HCT116 (cell line): ENCODE measurements around the gene UGT3A2. TPM values are rescaled to one million over a fixed set of nuclear protein-coding genes. Genes with fewer than 3 reads are reported as not detected.

Experiments
- ATAC-seq: fragments of 200-7000 bp; cut with Tn5 transposase; 2 replicates; pipeline ENCODE4 v1.9.1; 2020; ENCODE audit warnings: mild to moderate bottlenecking, moderate library complexity
- BruUV-seq: library from RNA; stranded (reverse); fragments of 400-500 nt; replicated peaks from 2 replicates; lab custom pipeline; 2021; lab: Mats Ljungman, UMichigan
- CTCF ChIA-PET: fragments of 300-600 bp; sonication (Branson Sonifier 250); formaldehyde crosslinking; loops from one replicate; lab custom pipeline; 2021; ENCODE audit warnings: antibody characterized with exemption; lab: Charles Lee
- POLR2A ChIA-PET: fragments of 300-600, 350-600 bp; sonication (Branson Sonifier 250); formaldehyde crosslinking; loops from one replicate; lab custom pipeline; 2021; ENCODE audit warnings: antibody characterized with exemption; lab: Charles Lee
- RAD21 ChIA-PET, 2 experiments: fragments of 300-600 bp; sonication (Branson Sonifier 250); formaldehyde crosslinking; loops; one replicate each; lab custom pipeline; 2023; ENCODE audit warnings: low total read pairs in 2 of 2; ENCODE audit not compliant: uncharacterized antibody in 2 of 2, unreplicated experiment in 2 of 2, low non-redundant PET in 1 of 2; lab: Charles Lee
- DNase-seq: peaks from one replicate; pipeline ENCODE4 v3.0.0-alpha.2; 2010; ENCODE audit warnings: low read depth, low spot score
- H2AFZ ChIP-seq: fragments of 200-600 bp; shearing (Covaris generic), sonication (generic); 2 replicates; pipeline ENCODE4 v1.6.1; 2017; ENCODE audit warnings: low read depth, mixed run types, mixed read lengths, antibody characterized with exemption, low read length; ENCODE audit not compliant: poor library complexity, severe bottlenecking
- H3K27ac ChIP-seq: 2 replicates; pipeline ENCODE4 v1.5.1; 2012; ENCODE audit warnings: low read depth, low read length
- H3K27me3 ChIP-seq: fragments of 200-600 bp; sonication (generic); 2 replicates; pipeline ENCODE4 v1.6.1; 2016; ENCODE audit warnings: mixed run types, low read length, mixed read lengths; ENCODE audit not compliant: insufficient read depth
- H3K36me3 ChIP-seq, 2 experiments: fragments of 200-500 bp in 1 of 2; fragments of 200-600 bp in 1 of 2; sonication (Bioruptor generic) in 1 of 2; sonication (generic) in 1 of 2; 2 replicates each; pipeline versions ENCODE4 v1.5.1 to v1.6.1; 2014 to 2016; ENCODE audit warnings: low read length in 2 of 2, inconsistent platforms in 1 of 2, mixed read lengths in 1 of 2, mixed run types in 1 of 2; ENCODE audit not compliant: insufficient read depth in 2 of 2, control insufficient read depth in 1 of 2
- H3K4me1 ChIP-seq, 2 experiments: fragments of 200-600 bp in 1 of 2; sonication (generic) in 1 of 2; 2 replicates each; pipeline versions ENCODE4 v1.5.1 to v1.6.1; 2012 to 2017; ENCODE audit warnings: low read length in 2 of 2, inconsistent platforms in 1 of 2, mild to moderate bottlenecking in 1 of 2, mixed read lengths in 1 of 2, mixed run types in 1 of 2, moderate library complexity in 1 of 2; ENCODE audit not compliant: insufficient read depth in 2 of 2, control insufficient read depth in 1 of 2
- H3K4me2 ChIP-seq: fragments of 200-600 bp; sonication (generic); 2 replicates; pipeline ENCODE4 v1.6.1; 2017; ENCODE audit warnings: mixed run types, low read length, mixed read lengths
- H3K4me3 ChIP-seq, 2 experiments: fragments of 200-600 bp in 1 of 2; sonication (generic) in 1 of 2; replicated peaks in 1 of 2; 2 replicates each; pipeline ENCODE4 v1.5.1; 2011 to 2016; ENCODE audit warnings: low read length in 2 of 2, control low read depth in 1 of 2, low read depth in 1 of 2, mild to moderate bottlenecking in 1 of 2, mixed read lengths in 1 of 2, mixed run types in 1 of 2
- H3K79me2 ChIP-seq: fragments of 200-600 bp; sonication (generic); 2 replicates; pipeline ENCODE4 v1.6.1; 2017; ENCODE audit warnings: mild to moderate bottlenecking, mixed run types, low read length, moderate library complexity, mixed read lengths; ENCODE audit not compliant: insufficient read depth
- H3K9ac ChIP-seq: fragments of 200-600 bp; sonication (generic); 2 replicates; pipeline ENCODE4 v1.6.1; 2016; ENCODE audit warnings: low read length, mixed read lengths
- H3K9me2 ChIP-seq: fragments of 200-600 bp; sonication (generic), shearing (Covaris generic); 2 replicates; pipeline ENCODE4 v1.6.1; 2017; ENCODE audit warnings: mixed run types, mild to moderate bottlenecking, moderate library complexity; ENCODE audit not compliant: insufficient read depth
- H3K9me3 ChIP-seq, 2 experiments: fragments of 200-500 bp in 1 of 2; fragments of 200-600 bp in 1 of 2; sonication (Bioruptor generic) in 1 of 2; sonication (generic) in 1 of 2; 2 replicates each; pipeline ENCODE4 v1.6.1; 2014 to 2017; ENCODE audit warnings: low read length in 2 of 2, mixed read lengths in 2 of 2, inconsistent platforms in 1 of 2, low read depth in 1 of 2, mild to moderate bottlenecking in 1 of 2, mixed run types in 1 of 2, moderate library complexity in 1 of 2; ENCODE audit not compliant: control insufficient read depth in 1 of 2, insufficient read depth in 1 of 2
- H4K20me1 ChIP-seq: fragments of 200-600 bp; sonication (generic), shearing (Covaris generic); 2 replicates; pipeline ENCODE4 v1.6.1; 2017; ENCODE audit warnings: mixed run types, mild to moderate bottlenecking, moderate library complexity; ENCODE audit not compliant: insufficient read depth
- CBX3 ChIP-seq: IDR thresholded peaks from 2 replicates; pipeline ENCODE4 v1.6.1; 2012; ENCODE audit warnings: low read depth
- ELF1 ChIP-seq: IDR thresholded peaks from 2 replicates; pipeline ENCODE4 v1.6.1; 2012; ENCODE audit warnings: low read depth, borderline replicate concordance
- EZH2 ChIP-seq: fragments of 200-600 bp; sonication (generic); IDR thresholded peaks from 2 replicates; pipeline ENCODE4 v1.6.1; 2017; ENCODE audit warnings: antibody characterized with exemption, mixed run types
- EZH2phosphoT487 ChIP-seq: fragments of 200-600 bp; IDR thresholded peaks from 2 replicates; pipeline ENCODE4 v1.6.1; 2018; ENCODE audit warnings: antibody characterized with exemption, borderline replicate concordance
- JUND ChIP-seq: IDR thresholded peaks from 2 replicates; pipeline ENCODE4 v1.6.1; 2012
- MAX ChIP-seq: IDR thresholded peaks from 2 replicates; pipeline ENCODE4 v1.6.1; 2012
- POLR2A ChIP-seq: IDR thresholded peaks from 2 replicates; pipeline ENCODE4 v1.7.0; 2011; ENCODE audit warnings: borderline replicate concordance; ENCODE audit not compliant: insufficient read depth, insufficient read length; ENCODE audit errors: extremely low read depth
- POLR2AphosphoS5 ChIP-seq: IDR thresholded peaks from 2 replicates; pipeline ENCODE4 v1.6.1; 2011; ENCODE audit warnings: mild to moderate bottlenecking, low read depth, low read length, moderate library complexity
- RAD21 ChIP-seq: IDR thresholded peaks from 2 replicates; pipeline ENCODE4 v1.6.1; 2012; ENCODE audit warnings: low read depth, mild to moderate bottlenecking
- YY1 ChIP-seq: IDR thresholded peaks from 2 replicates; pipeline ENCODE4 v1.6.1; 2011; ENCODE audit warnings: low read length, low read depth, moderate library complexity, mild to moderate bottlenecking; ENCODE audit not compliant: insufficient replicate concordance; ENCODE audit errors: extremely low read depth
- ZBTB33 ChIP-seq: IDR thresholded peaks from 2 replicates; pipeline ENCODE4 v1.6.1; 2011; ENCODE audit warnings: mild to moderate bottlenecking, low read length, moderate library complexity; ENCODE audit not compliant: insufficient replicate concordance; ENCODE audit errors: extremely low read depth
- ZFX ChIP-seq: fragments of 450-650 bp; IDR thresholded peaks from 2 replicates; pipeline ENCODE4 v1.6.1; 2017
- ZNF274 ChIP-seq: fragments of 200-500 bp; sonication (Bioruptor generic); IDR thresholded peaks from 2 replicates; pipeline ENCODE4 v1.6.1; 2014; ENCODE audit warnings: mild to moderate bottlenecking, low read depth, low read length, inconsistent platforms
- intact Hi-C: fragments of 100-400 bp; cut with micrococcal nuclease; formaldehyde crosslinking; loops from 2 replicates; pipeline ENCODE4 v1.10.0; 2022
- total RNA-seq: library from RNA; stranded (reverse); gene quantifications from one replicate; pipeline ENCODE4 v1.2.1, GENCODE V29; 2021; ENCODE audit not compliant: unreplicated experiment

UGT3A2 gene
- total RNA-seq, 1 experiment from 2014 or later = not detected

- TF ChIP-seq EZH2 (no peak), ZNF274 (no peak), YY1 (no peak), ZFX (no peak), POLR2AphosphoS5 (no peak), EZH2phosphoT487 (no peak), JUND (no peak), ELF1 (no peak), CBX3 (no peak)
- CTCF ChIA-PET = no interaction called here
- intact Hi-C loops = no loop called here
Observed at GRCh38 chr5:36013182-36013581, 53.5 kb downstream of the UGT3A2 start.

GRCh38 chr5:36009698-36010097 lies 57.0 kb downstream of the UGT3A2 start:
- RAD21 ChIA-PET = no interaction called here
- DNase-seq = no peak

More at GRCh38 chr5:36013182-36013581, 53.5 kb downstream of the UGT3A2 start:
- Histone ChIP-seq H4K20me1 (no peaks in the 10 kb centered on the region), H3K9me2 (no peaks in the 10 kb centered on the region), H3K27me3 (no peaks in the 10 kb centered on the region), H3K4me3 (no peak overlapping the region), H3K9ac (no peak overlapping the region), H3K9me3 (peaks cover 0 to 18% of the 10 kb centered on the region in 2 experiments; a peak in 1 of 4 replicates), H3K79me2 (no peaks in the 10 kb centered on the region), H3K4me1 (no peaks in the 10 kb centered on the region), H3K4me2 (no peak overlapping the region), H3K36me3 (no peaks in the 10 kb centered on the region), H3K27ac (no peak overlapping the region), H2AFZ (no peak overlapping the region)
- ChIA-PET POLR2A (no interaction called here), RAD21 (no interaction called here)
- DNase-seq (no peak), ATAC-seq (no peak)
- no TSS peak for BruUV-seq

More at GRCh38 chr5:36009698-36010097, 57.0 kb downstream of the UGT3A2 start:
- POLR2A ChIA-PET = no interaction called here
- H3K4me3 ChIP-seq = no peak overlapping the region
- no peaks in the 10 kb centered on the region for H4K20me1 ChIP-seq
- no peaks in the 10 kb centered on the region for H3K79me2 ChIP-seq
- no peak for TF ChIP-seq RAD21
- TF ChIP-seq POLR2A = no peak
- TF ChIP-seq ZNF274 = no peak
- TF ChIP-seq POLR2AphosphoS5 = no peak
- TF ChIP-seq MAX = no peak
- TF ChIP-seq ZBTB33 = no peak
- no peak for TF ChIP-seq EZH2
- CTCF ChIA-PET = no interaction called here
- peaks cover 0 to 18% of the 10 kb centered on the region in 2 experiments; a peak in 1 of 4 replicates for H3K9me3 ChIP-seq
- no peaks in the 10 kb centered on the region for H3K36me3 ChIP-seq
- no peak overlapping the region for H2AFZ ChIP-seq
- intact Hi-C loops = no loop called here
- ATAC-seq = no peak
- no peak overlapping the region for H3K9ac ChIP-seq
- H3K4me1 ChIP-seq = no peaks in the 10 kb centered on the region
- no peak overlapping the region for H3K4me2 ChIP-seq
- no peak overlapping the region for H3K27ac ChIP-seq
- no TSS peak for BruUV-seq
- H3K9me2 ChIP-seq = no peaks in the 10 kb centered on the region
- H3K27me3 ChIP-seq = no peaks in the 10 kb centered on the region
